GM12874 (cell line): ENCODE data around the gene NPDC1.

Experiments used
- TF ChIP-seq, protein P1 (sequence below): IDR thresholded peaks from 2 replicates; pipeline ENCODE4 v1.5.1; 2011; ENCODE audit warnings: low read depth, mild to moderate bottlenecking, control low read depth, low read length, moderate library complexity; ENCODE audit not compliant: insufficient read depth

The NPDC1 gene

DNA sequence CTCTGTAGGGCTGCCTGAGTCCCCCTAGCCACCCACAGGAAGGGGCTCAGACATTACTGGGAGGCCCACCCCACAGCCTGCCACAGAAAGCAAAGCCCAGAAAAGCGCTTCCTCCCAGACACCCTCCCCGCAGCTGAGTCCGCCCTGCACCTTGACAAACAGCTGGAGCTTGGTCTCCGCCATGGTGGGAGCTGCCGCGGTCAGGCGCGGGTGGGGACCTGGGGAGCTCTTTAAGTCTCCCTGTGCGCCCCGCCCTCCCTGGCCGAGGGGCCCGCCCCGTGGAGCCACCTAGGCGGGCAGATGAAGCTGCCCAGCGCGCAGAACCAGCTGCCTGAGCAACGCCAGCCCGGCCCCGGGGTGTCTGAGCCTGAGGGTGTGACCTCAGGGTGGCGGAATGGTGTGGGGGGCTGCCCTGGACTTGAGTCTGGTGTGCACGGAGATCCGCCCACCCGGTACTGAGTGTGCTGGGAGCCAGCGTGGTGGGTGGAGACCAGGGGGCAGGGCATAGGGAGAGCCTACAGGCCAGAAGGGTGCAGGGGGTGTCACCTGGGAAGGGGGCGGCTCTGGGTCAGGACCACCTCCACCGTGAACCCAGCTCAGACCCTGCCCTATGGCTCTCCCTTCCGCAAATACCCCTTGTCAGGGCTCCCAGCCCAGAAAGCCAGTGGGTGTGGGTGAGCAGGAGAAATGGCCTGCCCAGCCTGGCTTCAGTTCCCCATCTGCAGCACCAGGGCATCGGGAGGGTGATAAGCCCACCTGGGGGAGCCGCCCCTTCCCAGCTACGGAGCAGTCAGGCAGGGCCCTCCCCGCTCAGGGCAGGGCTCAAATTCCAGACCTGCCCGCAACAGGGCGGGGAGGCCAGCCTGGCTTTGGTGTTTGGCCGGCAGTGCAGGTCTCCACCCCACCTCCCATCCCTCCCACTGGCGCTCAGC lies 49.4 kb downstream of the NPDC1 start, which contains the start of gene CLIC3:
Gene CLIC3 (minus strand): TSS at position 208 of the 932 bp plus-strand sequence. CDS start 25 bp downstream, at position 183.
- TF ChIP-seq, protein P1, sequence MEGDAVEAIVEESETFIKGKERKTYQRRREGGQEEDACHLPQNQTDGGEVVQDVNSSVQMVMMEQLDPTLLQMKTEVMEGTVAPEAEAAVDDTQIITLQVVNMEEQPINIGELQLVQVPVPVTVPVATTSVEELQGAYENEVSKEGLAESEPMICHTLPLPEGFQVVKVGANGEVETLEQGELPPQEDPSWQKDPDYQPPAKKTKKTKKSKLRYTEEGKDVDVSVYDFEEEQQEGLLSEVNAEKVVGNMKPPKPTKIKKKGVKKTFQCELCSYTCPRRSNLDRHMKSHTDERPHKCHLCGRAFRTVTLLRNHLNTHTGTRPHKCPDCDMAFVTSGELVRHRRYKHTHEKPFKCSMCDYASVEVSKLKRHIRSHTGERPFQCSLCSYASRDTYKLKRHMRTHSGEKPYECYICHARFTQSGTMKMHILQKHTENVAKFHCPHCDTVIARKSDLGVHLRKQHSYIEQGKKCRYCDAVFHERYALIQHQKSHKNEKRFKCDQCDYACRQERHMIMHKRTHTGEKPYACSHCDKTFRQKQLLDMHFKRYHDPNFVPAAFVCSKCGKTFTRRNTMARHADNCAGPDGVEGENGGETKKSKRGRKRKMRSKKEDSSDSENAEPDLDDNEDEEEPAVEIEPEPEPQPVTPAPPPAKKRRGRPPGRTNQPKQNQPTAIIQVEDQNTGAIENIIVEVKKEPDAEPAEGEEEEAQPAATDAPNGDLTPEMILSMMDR, result no peak

GRCh38 chr9:136995772-136996311 lies 50.1 kb downstream of the NPDC1 start:
- TF ChIP-seq, protein P1, result no peak

DNA sequence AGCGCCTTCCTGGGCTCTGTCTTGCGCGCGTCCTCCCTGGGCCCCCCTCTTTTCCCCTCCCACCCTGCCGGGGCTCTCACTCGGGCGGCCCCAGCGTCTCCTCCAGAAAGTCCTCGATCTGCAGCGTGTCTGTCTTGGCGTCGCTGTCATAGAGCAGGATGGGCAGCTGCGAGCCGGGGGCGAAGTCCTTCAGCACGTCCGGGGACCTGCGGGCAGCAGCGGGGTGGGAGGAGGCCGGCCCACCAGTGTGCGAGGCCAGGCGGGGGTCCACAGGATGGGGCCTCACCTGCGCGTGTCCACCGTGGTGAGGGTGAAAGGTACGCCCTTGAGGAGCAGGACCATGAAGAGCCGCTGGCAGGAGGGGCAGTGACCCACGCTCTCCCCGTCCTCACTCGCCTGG lies 50.6 kb downstream of the NPDC1 start:
- TF ChIP-seq, protein P1, result no peak

DNA sequence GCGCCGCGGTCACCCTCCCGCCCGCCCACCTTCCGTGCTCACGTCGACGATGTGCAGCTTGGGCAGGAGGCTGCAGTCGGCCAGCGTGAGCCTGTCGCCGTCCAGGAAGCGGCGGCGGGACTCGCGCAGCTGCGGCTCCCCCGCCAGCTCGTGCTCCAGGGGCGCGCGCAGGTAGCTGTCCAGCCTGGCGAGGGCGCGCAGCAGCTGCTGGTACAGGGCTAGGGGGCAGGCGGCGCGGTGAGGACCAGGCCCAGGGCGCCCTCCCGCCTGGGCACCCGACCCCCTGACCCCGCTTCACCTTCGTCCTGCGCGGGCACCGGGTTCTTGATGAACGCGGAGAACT lies 51.1 kb downstream of the NPDC1 start:
- TF ChIP-seq, protein P1, result no peak

DNA sequence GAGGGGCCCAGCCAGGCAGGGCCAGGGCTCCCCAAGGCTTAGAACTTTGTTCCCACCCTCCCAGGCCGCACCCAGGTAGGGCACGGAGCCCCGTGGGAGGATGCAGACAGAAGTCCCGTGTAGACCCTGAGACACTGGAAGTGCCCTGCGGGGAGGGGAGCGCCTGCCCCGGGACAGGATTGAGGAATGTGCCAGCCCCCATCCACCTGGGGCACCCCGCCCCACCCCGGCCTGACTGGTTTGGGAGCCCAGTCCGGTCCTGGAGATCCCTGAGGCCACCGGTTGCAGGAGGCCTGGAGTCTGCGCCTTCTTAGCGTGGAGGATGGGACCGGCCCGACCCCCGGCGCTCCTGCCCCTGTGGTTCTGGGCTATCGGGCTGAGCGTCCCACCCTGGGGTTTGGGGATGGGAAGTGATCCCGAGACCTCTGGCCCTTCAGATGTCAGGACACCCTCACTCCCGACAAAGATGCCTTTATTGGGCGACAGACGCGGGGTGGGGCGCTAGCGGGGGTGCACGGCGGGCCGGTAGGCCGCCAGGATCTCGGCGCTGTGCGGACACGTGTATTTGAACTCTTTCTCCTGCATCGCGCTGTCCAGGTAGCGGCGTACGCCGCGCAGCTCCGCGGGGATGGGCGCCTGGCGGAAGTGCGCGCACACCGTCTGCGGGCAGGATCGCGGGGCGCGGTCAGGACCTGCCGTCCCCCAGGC lies 51.6 kb downstream of the NPDC1 start:
- TF ChIP-seq, protein P1, result no peak

GRCh38 chr9:136992819-136993369 lies 53.1 kb downstream of the NPDC1 start:
- TF ChIP-seq, protein P1, result no peak
